Epidermal melanocyte (primary cell): ENCODE data around the gene RNASEH2B.

Experiments used
- DNase-seq: peaks from one replicate; pipeline ENCODE4 v3.0.0; 2011; ENCODE audit warnings: low spot score; ENCODE audit not compliant: insufficient read length

RNASEH2B gene

GRCh38 chr13:50993371-50993770, 83.8 kb downstream of the RNASEH2B start:
- DNase-seq, result no peak

- DNase-seq, result no peak
Measured at GRCh38 chr13:50993934-50994333, 84.3 kb downstream of the RNASEH2B start.

GRCh38 chr13:50994651-50995050, 85.1 kb downstream of the RNASEH2B start:
- no peak for DNase-seq

GRCh38 chr13:50995854-50996253, 86.3 kb downstream of the RNASEH2B start:
- DNase-seq, result no peak

- DNase-seq, result no peak
Measured at GRCh38 chr13:50998326-50998725, 88.7 kb downstream of the RNASEH2B start.

GRCh38 chr13:50999641-51000040, 90.0 kb downstream of the RNASEH2B start:
- no peak for DNase-seq

- no peak for DNase-seq
Measured at GRCh38 chr13:51000061-51000460, 90.5 kb downstream of the RNASEH2B start.

GRCh38 chr13:51000571-51001260, 91.1 kb downstream of the RNASEH2B start:
- DNase-seq, result no peak

GRCh38 chr13:51001335-51001734, 91.7 kb downstream of the RNASEH2B start:
- no peak for DNase-seq

- DNase-seq, result no peak
Measured at GRCh38 chr13:51002736-51003135, 93.1 kb downstream of the RNASEH2B start.

- no peak for DNase-seq
Measured at GRCh38 chr13:51003642-51004041, 94.1 kb downstream of the RNASEH2B start.

GRCh38 chr13:51004111-51004865, 94.7 kb downstream of the RNASEH2B start:
- DNase-seq, result no peak

GRCh38 chr13:51004918-51005460, 95.4 kb downstream of the RNASEH2B start:
- DNase-seq, result no peak

- DNase-seq, result no peak
Measured at GRCh38 chr13:51005566-51005965, 96.0 kb downstream of the RNASEH2B start.
